ENCODE data around the gene HLA-F.

HLA-F gene

DNA sequence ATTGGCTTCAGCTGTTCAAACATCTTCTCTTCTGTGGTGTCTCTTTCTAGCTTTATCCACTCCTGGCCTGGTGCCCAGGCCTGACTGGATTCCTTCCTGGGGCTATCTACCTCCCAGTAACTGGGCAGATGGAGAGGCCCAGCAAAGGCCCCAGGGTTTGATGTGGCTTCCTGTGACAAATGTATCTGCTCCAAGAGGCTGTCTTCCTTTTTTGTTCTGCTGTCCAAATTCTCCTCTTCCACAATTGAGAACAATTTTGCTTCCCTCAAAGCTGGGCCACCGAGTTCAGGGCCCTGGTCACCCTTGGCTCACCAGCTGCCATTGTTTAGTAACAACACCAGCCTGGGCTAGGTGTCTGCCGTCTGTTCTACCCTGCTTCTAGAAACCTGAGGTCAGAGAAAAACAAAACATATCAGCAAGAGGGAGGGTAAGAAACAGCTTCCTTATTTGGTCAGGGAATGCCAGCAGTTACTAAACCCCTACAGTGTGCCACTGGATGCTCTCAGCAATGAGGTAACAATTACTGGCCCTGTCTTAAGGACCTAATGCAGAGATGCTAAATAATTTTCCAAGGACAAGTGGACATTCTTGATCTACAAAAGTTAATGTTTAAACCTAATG is 46.1 kb upstream of the HLA-F start:
- Histone ChIP-seq H3K4me3 (ENCODE audit: low read depth in 1 of 2, low read length in 2 of 2) (no peak overlapping the region), H3K4me1 (ENCODE audit: insufficient read depth, low read length) (no peaks in the 10 kb centered on the region), H3K27ac (ENCODE audit: low read length) (no peak overlapping the region), H4K20me1 (ENCODE audit: insufficient read depth, low read length) (no peaks in the 10 kb centered on the region), H3K36me3 (ENCODE audit: insufficient read depth, low read length) (no peaks in the 10 kb centered on the region), H3K9ac (ENCODE audit: low read depth, low read length) (no peak overlapping the region), H3K27me3 (ENCODE audit: insufficient read depth, low read length, poor library complexity) (peaks cover 5% of the 10 kb centered on the region), H3K79me2 (ENCODE audit: insufficient read depth, low read length) (no peaks in the 10 kb centered on the region), H3K4me2 (ENCODE audit: insufficient read depth, low read length) (no peak overlapping the region), H3K9me3 (ENCODE audit: insufficient read depth, low read length, severe bottlenecking) (no peaks in the 10 kb centered on the region), H2AFZ (ENCODE audit: low read depth, low read length) (no peak overlapping the region)
- ATAC-seq (ENCODE audit: insufficient read depth, low read depth) = no peak
- no peak for TF ChIP-seq EZH2 (IDR thresholded peaks at IDR 0.05; ENCODE audit: borderline replicate concordance, low read depth, low read length, severe bottlenecking)
- TF ChIP-seq, protein P1, sequence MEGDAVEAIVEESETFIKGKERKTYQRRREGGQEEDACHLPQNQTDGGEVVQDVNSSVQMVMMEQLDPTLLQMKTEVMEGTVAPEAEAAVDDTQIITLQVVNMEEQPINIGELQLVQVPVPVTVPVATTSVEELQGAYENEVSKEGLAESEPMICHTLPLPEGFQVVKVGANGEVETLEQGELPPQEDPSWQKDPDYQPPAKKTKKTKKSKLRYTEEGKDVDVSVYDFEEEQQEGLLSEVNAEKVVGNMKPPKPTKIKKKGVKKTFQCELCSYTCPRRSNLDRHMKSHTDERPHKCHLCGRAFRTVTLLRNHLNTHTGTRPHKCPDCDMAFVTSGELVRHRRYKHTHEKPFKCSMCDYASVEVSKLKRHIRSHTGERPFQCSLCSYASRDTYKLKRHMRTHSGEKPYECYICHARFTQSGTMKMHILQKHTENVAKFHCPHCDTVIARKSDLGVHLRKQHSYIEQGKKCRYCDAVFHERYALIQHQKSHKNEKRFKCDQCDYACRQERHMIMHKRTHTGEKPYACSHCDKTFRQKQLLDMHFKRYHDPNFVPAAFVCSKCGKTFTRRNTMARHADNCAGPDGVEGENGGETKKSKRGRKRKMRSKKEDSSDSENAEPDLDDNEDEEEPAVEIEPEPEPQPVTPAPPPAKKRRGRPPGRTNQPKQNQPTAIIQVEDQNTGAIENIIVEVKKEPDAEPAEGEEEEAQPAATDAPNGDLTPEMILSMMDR (IDR thresholded peaks at IDR 0.05; ENCODE audit: borderline replicate concordance, extremely low read depth, low read length, poor library complexity, severe bottlenecking) = no peak
- DNase-seq = no peak

DNA sequence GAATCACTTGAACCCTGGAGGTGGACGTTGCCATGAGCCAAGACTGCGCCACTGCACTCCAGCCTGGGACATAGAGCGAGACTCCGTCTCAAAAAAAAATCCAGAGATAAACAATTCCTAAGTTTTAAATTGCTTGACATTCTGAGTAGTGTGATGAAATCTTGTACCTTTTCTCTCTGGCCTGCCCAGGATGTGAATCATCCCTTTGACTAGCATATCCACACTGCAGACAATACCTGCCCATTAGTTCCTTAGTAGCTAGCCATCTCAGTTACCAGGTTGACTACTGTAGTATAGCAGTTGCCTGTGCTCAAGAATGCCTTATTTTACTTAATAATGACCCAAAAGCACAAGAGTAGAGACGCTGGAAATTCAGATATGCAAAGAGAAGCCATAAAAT is 45.1 kb upstream of the HLA-F start:
- H4K20me1 ChIP-seq (ENCODE audit: insufficient read depth, low read length) = no peaks in the 10 kb centered on the region
- no peak for TF ChIP-seq EZH2 (IDR thresholded peaks at IDR 0.05; ENCODE audit: borderline replicate concordance, low read depth, low read length, severe bottlenecking)
- TF ChIP-seq, protein P1 (IDR thresholded peaks at IDR 0.05; ENCODE audit: borderline replicate concordance, extremely low read depth, low read length, poor library complexity, severe bottlenecking) = no peak
- no peak for DNase-seq
- H3K79me2 ChIP-seq (ENCODE audit: insufficient read depth, low read length) = no peaks in the 10 kb centered on the region
- H3K4me2 ChIP-seq (ENCODE audit: insufficient read depth, low read length) = no peak overlapping the region
- no peak overlapping the region for H3K9ac ChIP-seq (ENCODE audit: low read depth, low read length)
- no peak overlapping the region for H2AFZ ChIP-seq (ENCODE audit: low read depth, low read length)
- no peaks in the 10 kb centered on the region for H3K27me3 ChIP-seq (ENCODE audit: insufficient read depth, low read length, poor library complexity)
- H3K27ac ChIP-seq (ENCODE audit: low read length) = no peak overlapping the region
- ATAC-seq (ENCODE audit: insufficient read depth, low read depth) = no peak
- no peaks in the 10 kb centered on the region for H3K4me1 ChIP-seq (ENCODE audit: insufficient read depth, low read length)
- H3K36me3 ChIP-seq (ENCODE audit: insufficient read depth, low read length) = no peaks in the 10 kb centered on the region
- H3K9me3 ChIP-seq (ENCODE audit: insufficient read depth, low read length, severe bottlenecking) = no peaks in the 10 kb centered on the region
- H3K4me3 ChIP-seq (ENCODE audit: low read depth in 1 of 2, low read length in 2 of 2) = no peak overlapping the region

DNA sequence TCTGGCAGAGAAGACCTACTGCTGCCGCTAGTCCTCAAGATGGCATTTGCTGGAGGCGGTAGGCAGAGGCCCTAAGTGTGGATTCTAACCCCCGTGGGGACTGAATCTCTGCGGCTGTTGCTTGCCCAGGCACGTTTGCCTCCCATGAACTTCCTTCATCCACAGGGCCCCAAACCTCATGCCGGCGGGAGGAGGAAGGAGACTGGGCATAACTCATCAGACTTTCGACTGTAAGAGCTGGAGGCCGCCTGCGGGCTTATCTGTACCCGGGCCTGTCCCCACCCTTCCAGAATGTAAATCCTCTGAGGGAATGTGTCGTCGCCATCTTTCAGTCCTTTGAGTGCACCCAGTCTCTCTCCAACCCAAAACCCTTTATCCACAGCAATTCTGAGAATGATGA is 43.3 kb upstream of the HLA-F start:
- Histone ChIP-seq H3K27me3 (ENCODE audit: insufficient read depth, low read length, poor library complexity) (peaks cover 2% of the 10 kb centered on the region), H3K36me3 (ENCODE audit: insufficient read depth, low read length) (no peaks in the 10 kb centered on the region), H2AFZ (ENCODE audit: low read depth, low read length) (no peak overlapping the region), H3K27ac (ENCODE audit: low read length) (no peak overlapping the region), H3K9ac (ENCODE audit: low read depth, low read length) (no peak overlapping the region), H3K79me2 (ENCODE audit: insufficient read depth, low read length) (no peaks in the 10 kb centered on the region), H3K9me3 (ENCODE audit: insufficient read depth, low read length, severe bottlenecking) (no peaks in the 10 kb centered on the region), H3K4me3 (ENCODE audit: low read depth in 1 of 2, low read length in 2 of 2) (no peak overlapping the region), H3K4me2 (ENCODE audit: insufficient read depth, low read length) (no peak overlapping the region), H4K20me1 (ENCODE audit: insufficient read depth, low read length) (no peaks in the 10 kb centered on the region), H3K4me1 (ENCODE audit: insufficient read depth, low read length) (no peaks in the 10 kb centered on the region)
- ATAC-seq (ENCODE audit: insufficient read depth, low read depth) = no peak
- DNase-seq = no peak
- TF ChIP-seq, protein P1 (IDR thresholded peaks at IDR 0.05; ENCODE audit: borderline replicate concordance, extremely low read depth, low read length, poor library complexity, severe bottlenecking) = no peak
- TF ChIP-seq EZH2 (IDR thresholded peaks at IDR 0.05; ENCODE audit: borderline replicate concordance, low read depth, low read length, severe bottlenecking) = no peak

Measured in DND-41 (cell line).